Cardiac muscle cell (in vitro differentiated cells and primary cell): ENCODE measurements around the gene RIMBP2. TPM values are rescaled to one million over a fixed set of nuclear protein-coding genes. Genes with fewer than 3 reads are reported as not detected.

Source experiments
- DNase-seq, 2 donors: peaks; one replicate each; pipeline versions ENCODE4 v3.0.0 to v3.0.0-alpha.2; 2010 to 2017; ENCODE audit warnings: low read depth in 1 of 2, low spot score in 1 of 2
- H3K27ac ChIP-seq: fragments of 200-600 bp; sonication (generic); 2 replicates; pipeline ENCODE4 v1.5.1; 2016
- H3K27me3 ChIP-seq: fragments of 200-600 bp; sonication (generic); 2 replicates; pipeline ENCODE4 v1.6.0; 2016; ENCODE audit warnings: control low read depth
- H3K36me3 ChIP-seq: fragments of 200-600 bp; sonication (generic); 2 replicates; pipeline ENCODE4 v1.5.1; 2016; ENCODE audit warnings: control low read depth
- H3K4me1 ChIP-seq: fragments of 200-600 bp; sonication (generic); 2 replicates; pipeline ENCODE4 v1.8.1; 2017; ENCODE audit warnings: low read depth, mild to moderate bottlenecking, mixed run types
- H3K4me3 ChIP-seq: fragments of 200-600 bp; sonication (generic); 2 replicates; pipeline ENCODE4 v1.5.1; 2016; ENCODE audit warnings: mild to moderate bottlenecking
- H3K9me3 ChIP-seq: fragments of 200-600 bp; sonication (generic); 2 replicates; pipeline ENCODE4 v1.5.1; 2017; ENCODE audit warnings: low read depth, mild to moderate bottlenecking, control low read depth
- CTCF ChIP-seq: IDR thresholded peaks from 2 replicates; pipeline ENCODE4 v1.5.1; 2012; ENCODE audit warnings: low read depth, mild to moderate bottlenecking, low read length
- polyA plus RNA-seq: library from polyadenylated mRNA; unstranded; fragments of >200 nt; fragmentation: Nextera tagmentation; extraction: Ambion mirVana; gene quantifications from 2 replicates; pipeline ENCODE4 v1.2.1, GENCODE V29; 2016
- total RNA-seq: library from RNA; depleted of rRNA; stranded (reverse); fragments of >200 nt; gene quantifications from 2 replicates; pipeline ENCODE4 v1.2.3, GENCODE V29; 2016

RIMBP2 gene
- total and polyA plus RNA-seq, 2 experiments from 2014 or later = 2.6 to 10.5 TPM

DNA sequence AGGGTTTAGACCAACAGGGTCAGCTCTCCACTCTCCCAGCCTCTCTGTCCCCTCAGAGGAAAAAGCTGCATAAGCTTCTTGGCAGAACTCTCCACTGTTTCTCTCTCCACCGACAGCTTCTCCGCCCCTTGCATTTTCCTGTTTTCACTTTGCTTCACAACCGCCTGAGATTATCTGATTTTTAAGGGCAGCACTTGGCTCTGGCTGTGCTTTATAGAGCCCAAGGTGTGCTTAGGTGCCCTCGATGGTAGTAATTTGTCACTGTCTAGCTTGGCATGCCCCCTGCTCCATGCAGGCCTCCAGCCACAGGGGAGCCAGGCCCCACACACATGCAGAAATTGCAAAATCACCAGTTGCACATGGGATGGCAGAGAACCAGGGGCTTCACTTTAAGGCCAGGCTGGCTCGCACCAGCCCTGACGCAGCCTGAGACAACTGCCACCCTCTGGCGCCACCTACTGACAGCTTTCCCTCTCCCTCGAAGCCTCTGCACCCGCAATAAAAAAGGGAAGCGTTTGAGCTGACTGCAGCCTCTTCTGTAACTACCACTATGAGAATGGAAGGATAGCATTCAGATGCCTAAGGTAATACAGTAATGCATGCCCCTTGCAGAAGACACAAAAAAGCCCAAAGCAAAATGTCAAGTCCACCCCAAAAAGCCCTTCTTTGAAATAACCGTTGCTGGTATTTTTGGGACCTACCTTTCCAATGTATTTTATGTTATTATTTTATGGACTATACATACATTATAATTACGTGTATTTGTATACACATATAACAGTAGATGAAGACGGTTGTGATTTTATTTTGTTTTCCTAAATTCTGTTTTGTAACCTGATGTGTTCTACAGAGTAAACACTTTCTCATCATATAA is 32.0 kb upstream of the RIMBP2 start:
- Histone ChIP-seq H3K27ac (no peak overlapping the region), H3K4me1 (no peaks in the 10 kb centered on the region), H3K9me3 (no peaks in the 10 kb centered on the region), H3K4me3 (no peak overlapping the region), H3K27me3 (no peaks in the 10 kb centered on the region), H3K36me3 (no peaks in the 10 kb centered on the region)
- DNase-seq = peak; percentile 77 to 89
- TF ChIP-seq CTCF = peak; percentile 86

GRCh38 chr12:130746546-130746945 is 30.4 kb upstream of the RIMBP2 start:
- no peak overlapping the region for H3K27ac ChIP-seq
- H3K4me1 ChIP-seq = no peaks in the 10 kb centered on the region
- no peak for DNase-seq
- H3K36me3 ChIP-seq = no peaks in the 10 kb centered on the region
- no peaks in the 10 kb centered on the region for H3K9me3 ChIP-seq
- H3K27me3 ChIP-seq = no peaks in the 10 kb centered on the region
- H3K4me3 ChIP-seq = no peak overlapping the region
- no peak for TF ChIP-seq CTCF

DNA sequence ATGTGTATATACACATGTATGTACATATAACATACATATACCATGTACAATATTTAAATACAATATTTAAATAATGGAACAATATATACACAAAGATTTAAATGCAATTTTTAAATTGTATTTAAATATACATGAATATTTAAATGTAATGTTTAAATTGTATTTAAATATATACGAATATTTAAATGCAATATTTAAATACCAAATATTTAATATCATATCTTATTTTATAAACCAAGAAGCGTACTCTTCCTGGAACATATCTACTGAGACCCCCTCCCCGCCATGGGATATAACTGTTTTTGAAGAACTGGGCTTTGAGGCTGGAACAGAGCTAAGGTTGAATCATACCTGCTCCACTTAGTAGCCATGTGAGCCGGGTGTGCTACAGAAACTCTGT is 29.8 kb upstream of the RIMBP2 start:
- Histone ChIP-seq H3K4me1 (no peaks in the 10 kb centered on the region), H3K36me3 (no peaks in the 10 kb centered on the region), H3K4me3 (no peak overlapping the region), H3K27ac (no peak overlapping the region), H3K27me3 (no peaks in the 10 kb centered on the region), H3K9me3 (no peaks in the 10 kb centered on the region)
- no peak for DNase-seq
- TF ChIP-seq CTCF = no peak

DNA sequence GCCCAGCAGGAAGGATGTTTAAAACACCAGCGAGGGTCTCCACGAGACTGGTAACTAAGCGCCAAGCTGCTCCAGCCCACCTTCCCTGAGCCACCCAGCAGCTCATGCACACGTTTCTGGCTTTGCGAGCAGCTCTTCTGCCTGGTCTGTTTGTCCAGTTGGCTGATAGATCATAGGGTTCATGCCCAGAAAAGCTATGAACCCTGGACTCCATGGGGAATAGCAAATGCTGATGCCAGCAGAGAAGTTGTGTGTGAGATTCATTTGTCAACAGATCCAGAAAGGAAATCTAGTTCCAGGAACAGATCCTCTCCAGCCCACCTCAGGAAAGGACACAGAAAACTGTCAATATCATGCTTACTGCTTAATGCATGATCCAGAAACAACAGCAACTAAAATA is 28.2 kb upstream of the RIMBP2 start:
- H3K4me1 ChIP-seq = no peaks in the 10 kb centered on the region
- H3K36me3 ChIP-seq = no peaks in the 10 kb centered on the region
- H3K9me3 ChIP-seq = no peaks in the 10 kb centered on the region
- DNase-seq = no peak
- H3K27me3 ChIP-seq = no peaks in the 10 kb centered on the region
- no peak overlapping the region for H3K27ac ChIP-seq
- no peak for TF ChIP-seq CTCF
- H3K4me3 ChIP-seq = no peak overlapping the region

GRCh38 chr12:130743606-130744005 is 27.5 kb upstream of the RIMBP2 start:
- no peak for TF ChIP-seq CTCF
- DNase-seq = no peak
- H3K4me1 ChIP-seq = no peaks in the 10 kb centered on the region
- no peaks in the 10 kb centered on the region for H3K27me3 ChIP-seq
- no peak overlapping the region for H3K27ac ChIP-seq
- H3K4me3 ChIP-seq = no peak overlapping the region
- H3K9me3 ChIP-seq = no peaks in the 10 kb centered on the region
- no peaks in the 10 kb centered on the region for H3K36me3 ChIP-seq
